HCT116 (cell line): ENCODE data around the gene SIK3. TPM values are rescaled to one million over a fixed set of nuclear protein-coding genes. Genes with fewer than 3 reads are reported as not detected.

ENCODE experiments used
- ATAC-seq: fragments of 200-7000 bp; cut with Tn5 transposase; 2 replicates; pipeline ENCODE4 v1.9.1; 2020; ENCODE audit warnings: mild to moderate bottlenecking, moderate library complexity
- BruUV-seq: library from RNA; stranded (reverse); fragments of 400-500 nt; replicated peaks from 2 replicates; lab custom pipeline; 2021; lab: Mats Ljungman, UMichigan
- CTCF ChIA-PET: fragments of 300-600 bp; sonication (Branson Sonifier 250); formaldehyde crosslinking; loops from one replicate; lab custom pipeline; 2021; ENCODE audit warnings: antibody characterized with exemption; lab: Charles Lee
- POLR2A ChIA-PET: fragments of 300-600, 350-600 bp; sonication (Branson Sonifier 250); formaldehyde crosslinking; loops from one replicate; lab custom pipeline; 2021; ENCODE audit warnings: antibody characterized with exemption; lab: Charles Lee
- RAD21 ChIA-PET, 2 experiments: fragments of 300-600 bp; sonication (Branson Sonifier 250); formaldehyde crosslinking; loops; one replicate each; lab custom pipeline; 2023; ENCODE audit warnings: low total read pairs in 2 of 2; ENCODE audit not compliant: uncharacterized antibody in 2 of 2, unreplicated experiment in 2 of 2, low non-redundant PET in 1 of 2; lab: Charles Lee
- DNase-seq: peaks from one replicate; pipeline ENCODE4 v3.0.0-alpha.2; 2010; ENCODE audit warnings: low read depth, low spot score
- H2AFZ ChIP-seq: fragments of 200-600 bp; shearing (Covaris generic), sonication (generic); 2 replicates; pipeline ENCODE4 v1.6.1; 2017; ENCODE audit warnings: low read depth, mixed run types, mixed read lengths, antibody characterized with exemption, low read length; ENCODE audit not compliant: poor library complexity, severe bottlenecking
- H3K27ac ChIP-seq: 2 replicates; pipeline ENCODE4 v1.5.1; 2012; ENCODE audit warnings: low read depth, low read length
- H3K27me3 ChIP-seq: fragments of 200-600 bp; sonication (generic); 2 replicates; pipeline ENCODE4 v1.6.1; 2016; ENCODE audit warnings: mixed run types, low read length, mixed read lengths; ENCODE audit not compliant: insufficient read depth
- H3K36me3 ChIP-seq, 2 experiments: fragments of 200-500 bp in 1 of 2; fragments of 200-600 bp in 1 of 2; sonication (Bioruptor generic) in 1 of 2; sonication (generic) in 1 of 2; 2 replicates each; pipeline versions ENCODE4 v1.5.1 to v1.6.1; 2014 to 2016; ENCODE audit warnings: low read length in 2 of 2, inconsistent platforms in 1 of 2, mixed read lengths in 1 of 2, mixed run types in 1 of 2; ENCODE audit not compliant: insufficient read depth in 2 of 2, control insufficient read depth in 1 of 2
- H3K4me1 ChIP-seq, 2 experiments: fragments of 200-600 bp in 1 of 2; sonication (generic) in 1 of 2; 2 replicates each; pipeline versions ENCODE4 v1.5.1 to v1.6.1; 2012 to 2017; ENCODE audit warnings: low read length in 2 of 2, inconsistent platforms in 1 of 2, mild to moderate bottlenecking in 1 of 2, mixed read lengths in 1 of 2, mixed run types in 1 of 2, moderate library complexity in 1 of 2; ENCODE audit not compliant: insufficient read depth in 2 of 2, control insufficient read depth in 1 of 2
- H3K4me2 ChIP-seq: fragments of 200-600 bp; sonication (generic); 2 replicates; pipeline ENCODE4 v1.6.1; 2017; ENCODE audit warnings: mixed run types, low read length, mixed read lengths
- H3K4me3 ChIP-seq, 2 experiments: fragments of 200-600 bp in 1 of 2; sonication (generic) in 1 of 2; replicated peaks in 1 of 2; 2 replicates each; pipeline ENCODE4 v1.5.1; 2011 to 2016; ENCODE audit warnings: low read length in 2 of 2, control low read depth in 1 of 2, low read depth in 1 of 2, mild to moderate bottlenecking in 1 of 2, mixed read lengths in 1 of 2, mixed run types in 1 of 2
- H3K79me2 ChIP-seq: fragments of 200-600 bp; sonication (generic); 2 replicates; pipeline ENCODE4 v1.6.1; 2017; ENCODE audit warnings: mild to moderate bottlenecking, mixed run types, low read length, moderate library complexity, mixed read lengths; ENCODE audit not compliant: insufficient read depth
- H3K9ac ChIP-seq: fragments of 200-600 bp; sonication (generic); 2 replicates; pipeline ENCODE4 v1.6.1; 2016; ENCODE audit warnings: low read length, mixed read lengths
- H3K9me2 ChIP-seq: fragments of 200-600 bp; sonication (generic), shearing (Covaris generic); 2 replicates; pipeline ENCODE4 v1.6.1; 2017; ENCODE audit warnings: mixed run types, mild to moderate bottlenecking, moderate library complexity; ENCODE audit not compliant: insufficient read depth
- H3K9me3 ChIP-seq, 2 experiments: fragments of 200-500 bp in 1 of 2; fragments of 200-600 bp in 1 of 2; sonication (Bioruptor generic) in 1 of 2; sonication (generic) in 1 of 2; 2 replicates each; pipeline ENCODE4 v1.6.1; 2014 to 2017; ENCODE audit warnings: low read length in 2 of 2, mixed read lengths in 2 of 2, inconsistent platforms in 1 of 2, low read depth in 1 of 2, mild to moderate bottlenecking in 1 of 2, mixed run types in 1 of 2, moderate library complexity in 1 of 2; ENCODE audit not compliant: control insufficient read depth in 1 of 2, insufficient read depth in 1 of 2
- H4K20me1 ChIP-seq: fragments of 200-600 bp; sonication (generic), shearing (Covaris generic); 2 replicates; pipeline ENCODE4 v1.6.1; 2017; ENCODE audit warnings: mixed run types, mild to moderate bottlenecking, moderate library complexity; ENCODE audit not compliant: insufficient read depth
- ATF3 ChIP-seq: IDR thresholded peaks from 2 replicates; pipeline ENCODE4 v1.6.1; 2012
- CBX3 ChIP-seq: IDR thresholded peaks from 2 replicates; pipeline ENCODE4 v1.6.1; 2012; ENCODE audit warnings: low read depth
- ELF1 ChIP-seq: IDR thresholded peaks from 2 replicates; pipeline ENCODE4 v1.6.1; 2012; ENCODE audit warnings: low read depth, borderline replicate concordance
- JUND ChIP-seq: IDR thresholded peaks from 2 replicates; pipeline ENCODE4 v1.6.1; 2012
- POLR2A ChIP-seq: IDR thresholded peaks from 2 replicates; pipeline ENCODE4 v1.7.0; 2011; ENCODE audit warnings: borderline replicate concordance; ENCODE audit not compliant: insufficient read depth, insufficient read length; ENCODE audit errors: extremely low read depth
- POLR2AphosphoS5 ChIP-seq: IDR thresholded peaks from 2 replicates; pipeline ENCODE4 v1.6.1; 2011; ENCODE audit warnings: mild to moderate bottlenecking, low read depth, low read length, moderate library complexity
- RAD21 ChIP-seq: IDR thresholded peaks from 2 replicates; pipeline ENCODE4 v1.6.1; 2012; ENCODE audit warnings: low read depth, mild to moderate bottlenecking
- SIN3A ChIP-seq: IDR thresholded peaks from 2 replicates; pipeline ENCODE4 v1.6.1; 2012; ENCODE audit warnings: low read depth
- SP1 ChIP-seq: IDR thresholded peaks from 2 replicates; pipeline ENCODE4 v1.6.1; 2012; ENCODE audit warnings: low read depth
- SRF ChIP-seq: IDR thresholded peaks from 2 replicates; pipeline ENCODE4 v1.6.1; 2012; ENCODE audit warnings: low read depth
- ZFX ChIP-seq: fragments of 450-650 bp; IDR thresholded peaks from 2 replicates; pipeline ENCODE4 v1.6.1; 2017
- ZNF274 ChIP-seq: fragments of 200-500 bp; sonication (Bioruptor generic); IDR thresholded peaks from 2 replicates; pipeline ENCODE4 v1.6.1; 2014; ENCODE audit warnings: mild to moderate bottlenecking, low read depth, low read length, inconsistent platforms
- intact Hi-C: fragments of 100-400 bp; cut with micrococcal nuclease; formaldehyde crosslinking; loops from 2 replicates; pipeline ENCODE4 v1.10.0; 2022
- total RNA-seq: library from RNA; stranded (reverse); gene quantifications from one replicate; pipeline ENCODE4 v1.2.1, GENCODE V29; 2021; ENCODE audit not compliant: unreplicated experiment
- TF ChIP-seq, protein P1 (sequence below): IDR thresholded peaks from 2 replicates; pipeline ENCODE4 v1.6.1; 2012; ENCODE audit warnings: low read depth

Gene SIK3
- total RNA-seq, 1 experiment from 2014 or later, result 21.0 TPM

DNA sequence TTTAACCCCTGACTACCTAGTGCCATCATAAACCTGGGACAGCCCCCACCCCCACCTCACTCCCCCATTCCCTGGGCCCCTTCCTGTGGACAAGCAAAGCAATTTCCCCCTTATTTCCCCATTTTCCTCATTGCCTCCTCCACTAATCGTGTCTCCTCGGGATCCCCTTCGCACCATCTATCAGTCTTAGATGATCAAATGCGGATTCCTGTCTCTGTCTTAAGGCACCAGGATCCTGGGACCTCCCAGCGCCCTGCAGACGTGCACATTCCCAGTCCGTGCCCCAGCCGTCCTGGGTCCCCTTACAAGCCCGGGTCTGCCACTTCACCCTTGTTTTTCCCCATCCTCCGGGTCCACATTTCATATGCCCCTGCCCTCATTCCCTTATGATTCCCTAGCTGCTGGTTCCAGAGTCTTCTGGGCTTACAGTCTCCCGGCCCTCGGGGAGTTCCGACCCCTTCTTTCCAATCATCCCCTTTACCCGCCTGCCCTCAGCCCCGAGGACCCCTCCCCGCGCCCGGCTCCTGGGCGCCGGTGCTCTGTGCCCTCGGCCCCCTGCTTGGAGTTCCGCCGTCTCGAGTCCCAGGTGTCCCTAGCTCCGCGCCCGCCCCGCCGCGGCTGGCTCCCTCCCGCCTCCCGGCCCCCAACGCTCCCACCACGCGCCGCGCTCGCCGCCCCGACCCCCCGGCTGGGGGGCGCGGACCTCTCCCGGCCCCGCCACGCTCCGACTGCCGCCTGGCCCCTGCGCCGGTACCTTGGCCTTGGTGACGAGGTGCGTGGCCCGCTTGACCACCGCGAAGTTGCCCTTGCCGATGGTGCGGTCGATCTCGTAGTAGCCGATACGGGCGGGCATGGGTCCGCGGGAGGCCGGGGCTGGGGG lies 599 bp downstream of the SIK3 start:
- intact Hi-C loops, result loop anchor here (2.0 kb wide), 1 partner anchor 217 kb away; no protein-coding TSS in a partner anchor
- ChIA-PET CTCF (interaction anchor here (0.6 to 2.0 kb wide), 3 partner anchors 192 to 306 kb away, joined by 3 to 4 read pairs (median 4); partner anchors contain the start of gene APOA5), RAD21 (no interaction called here), POLR2A (interaction anchor here (0.7 to 1.1 kb wide), 4 partner anchors 9 to 306 kb away, joined by 3 to 5 read pairs (median 3); partner anchors contain the start of gene APOA5)
- Histone ChIP-seq H3K36me3 (no peaks in the 10 kb centered on the region), H3K27me3 (no peaks in the 10 kb centered on the region), H3K27ac (peak overlapping the region; percentile 72), H3K9ac (peak overlapping the region; percentile 91), H3K9me3 (no peaks in the 10 kb centered on the region), H3K79me2 (peaks cover 54% of the 10 kb centered on the region), H3K4me2 (peak overlapping the region; percentile 96), H4K20me1 (no peaks in the 10 kb centered on the region), H3K9me2 (no peaks in the 10 kb centered on the region), H2AFZ (no peak overlapping the region), H3K4me1 (peaks cover 23 to 31% of the 10 kb centered on the region in 2 experiments), H3K4me3 (peak overlapping the region; percentile 79 to 83)
- no TSS peak for BruUV-seq
- no peak for DNase-seq
- ATAC-seq, result peak; percentile 54
- TF ChIP-seq SRF (no peak), ZFX (peak; percentile 64; the same call in 1 of the 2 replicates)

GRCh38 chr11:117097014-117097388 lies 1.2 kb downstream of the SIK3 start:
- intact Hi-C loops, result loop anchor here (2.0 kb wide), 1 partner anchor 216 kb away; no protein-coding TSS in a partner anchor
- H3K79me2 ChIP-seq, result peaks cover 60% of the 10 kb centered on the region

More at GRCh38 chr11:117097014-117097388, 1.2 kb downstream of the SIK3 start:
- peak overlapping the region; percentile 96 for H3K4me2 ChIP-seq
- no peaks in the 10 kb centered on the region for H3K9me2 ChIP-seq
- no peaks in the 10 kb centered on the region for H3K27me3 ChIP-seq
- no peaks in the 10 kb centered on the region for H3K36me3 ChIP-seq
- no peak for ATAC-seq
- peak overlapping the region; percentile 91 for H3K9ac ChIP-seq
- DNase-seq, result no peak
- CTCF ChIA-PET, result interaction anchor here (1.0 kb wide), 2 partner anchors 217 to 306 kb away, joined by 3 read pairs; partner anchors contain the start of gene APOA5
- no peak overlapping the region for H3K27ac ChIP-seq
- POLR2A ChIA-PET, result interaction anchor here (0.9 kb wide), 1 partner anchor 9 kb away, joined by 3 read pairs; no protein-coding TSS in a partner anchor
- RAD21 ChIA-PET, result no interaction called here
- peaks cover 23 to 31% of the 10 kb centered on the region in 2 experiments for H3K4me1 ChIP-seq
- BruUV-seq, result no TSS peak
- no peaks in the 10 kb centered on the region for H4K20me1 ChIP-seq
- no peaks in the 10 kb centered on the region for H3K9me3 ChIP-seq
- H2AFZ ChIP-seq, result no peak overlapping the region
- H3K4me3 ChIP-seq, result peak overlapping the region; percentile 79 to 83
- no peak for TF ChIP-seq SIN3A
- TF ChIP-seq CBX3, result no peak
- TF ChIP-seq SP1, result no peak
- TF ChIP-seq RAD21, result no peak
- no peak for TF ChIP-seq POLR2A
- no peak for TF ChIP-seq ELF1
- no peak for TF ChIP-seq JUND
- no peak for TF ChIP-seq ZFX
- TF ChIP-seq ZNF274, result no peak
- no peak for TF ChIP-seq POLR2AphosphoS5
- TF ChIP-seq ATF3, result no peak
- TF ChIP-seq, protein P1, sequence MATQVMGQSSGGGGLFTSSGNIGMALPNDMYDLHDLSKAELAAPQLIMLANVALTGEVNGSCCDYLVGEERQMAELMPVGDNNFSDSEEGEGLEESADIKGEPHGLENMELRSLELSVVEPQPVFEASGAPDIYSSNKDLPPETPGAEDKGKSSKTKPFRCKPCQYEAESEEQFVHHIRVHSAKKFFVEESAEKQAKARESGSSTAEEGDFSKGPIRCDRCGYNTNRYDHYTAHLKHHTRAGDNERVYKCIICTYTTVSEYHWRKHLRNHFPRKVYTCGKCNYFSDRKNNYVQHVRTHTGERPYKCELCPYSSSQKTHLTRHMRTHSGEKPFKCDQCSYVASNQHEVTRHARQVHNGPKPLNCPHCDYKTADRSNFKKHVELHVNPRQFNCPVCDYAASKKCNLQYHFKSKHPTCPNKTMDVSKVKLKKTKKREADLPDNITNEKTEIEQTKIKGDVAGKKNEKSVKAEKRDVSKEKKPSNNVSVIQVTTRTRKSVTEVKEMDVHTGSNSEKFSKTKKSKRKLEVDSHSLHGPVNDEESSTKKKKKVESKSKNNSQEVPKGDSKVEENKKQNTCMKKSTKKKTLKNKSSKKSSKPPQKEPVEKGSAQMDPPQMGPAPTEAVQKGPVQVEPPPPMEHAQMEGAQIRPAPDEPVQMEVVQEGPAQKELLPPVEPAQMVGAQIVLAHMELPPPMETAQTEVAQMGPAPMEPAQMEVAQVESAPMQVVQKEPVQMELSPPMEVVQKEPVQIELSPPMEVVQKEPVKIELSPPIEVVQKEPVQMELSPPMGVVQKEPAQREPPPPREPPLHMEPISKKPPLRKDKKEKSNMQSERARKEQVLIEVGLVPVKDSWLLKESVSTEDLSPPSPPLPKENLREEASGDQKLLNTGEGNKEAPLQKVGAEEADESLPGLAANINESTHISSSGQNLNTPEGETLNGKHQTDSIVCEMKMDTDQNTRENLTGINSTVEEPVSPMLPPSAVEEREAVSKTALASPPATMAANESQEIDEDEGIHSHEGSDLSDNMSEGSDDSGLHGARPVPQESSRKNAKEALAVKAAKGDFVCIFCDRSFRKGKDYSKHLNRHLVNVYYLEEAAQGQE, result no peak
